Measurements from ENCODE around the gene EVC.

The EVC gene

DNA sequence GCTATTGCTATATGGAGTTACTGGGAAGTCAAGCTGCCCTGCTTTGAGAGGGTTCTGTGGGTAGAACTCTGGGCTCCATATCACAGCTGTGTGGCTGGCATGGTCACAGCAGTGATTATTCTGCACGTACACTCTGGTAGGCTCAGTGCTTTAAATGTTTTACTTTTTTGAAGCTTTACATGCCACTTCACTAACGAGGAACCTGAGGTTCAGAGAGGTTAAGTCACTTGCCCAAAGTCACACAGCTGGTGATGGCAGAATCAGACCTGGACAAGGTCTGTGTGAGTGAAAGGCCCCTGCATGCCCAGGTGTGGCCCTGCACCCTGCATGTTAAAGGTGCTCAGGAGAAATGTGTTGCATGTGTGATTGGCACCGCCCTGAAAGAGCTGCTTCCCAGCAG lies 24.5 kb downstream of the EVC start:
- FAIRE-seq: no peak

GRCh38 chr4:5738061-5738460 lies 27.1 kb downstream of the EVC start:
- FAIRE-seq: no peak

- FAIRE-seq: no peak
These were observed 31.4 kb downstream of the EVC start for GRCh38 chr4:5742388-5742787.

GRCh38 chr4:5742968-5743367 lies 32.0 kb downstream of the EVC start:
- no peak for FAIRE-seq

DNA sequence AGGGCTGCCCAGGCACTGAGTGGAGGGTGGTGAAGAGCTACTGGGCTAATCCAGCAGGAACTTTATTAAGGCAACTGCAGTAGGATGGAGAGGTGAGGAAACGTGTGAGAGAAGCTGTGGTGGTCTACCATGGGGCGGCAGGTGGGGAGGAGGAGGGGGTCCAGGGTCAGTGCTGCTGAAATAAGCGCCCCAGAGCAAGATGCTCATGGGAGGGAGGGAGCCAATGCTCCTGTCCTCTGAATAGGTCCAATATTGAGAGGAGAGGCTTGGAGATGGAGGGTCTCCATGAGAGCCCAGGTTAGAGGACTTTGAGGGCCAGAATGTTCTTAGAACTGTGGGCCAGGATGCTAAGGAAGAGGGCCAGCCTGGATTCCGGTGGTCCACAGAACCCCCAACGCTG lies 35.2 kb downstream of the EVC start:
- FAIRE-seq: no peak

- no peak for FAIRE-seq
These were observed 36.1 kb downstream of the EVC start for GRCh38 chr4:5746829-5747737.

GRCh38 chr4:5747738-5748375 lies 36.9 kb downstream of the EVC start:
- no peak for FAIRE-seq

DNA sequence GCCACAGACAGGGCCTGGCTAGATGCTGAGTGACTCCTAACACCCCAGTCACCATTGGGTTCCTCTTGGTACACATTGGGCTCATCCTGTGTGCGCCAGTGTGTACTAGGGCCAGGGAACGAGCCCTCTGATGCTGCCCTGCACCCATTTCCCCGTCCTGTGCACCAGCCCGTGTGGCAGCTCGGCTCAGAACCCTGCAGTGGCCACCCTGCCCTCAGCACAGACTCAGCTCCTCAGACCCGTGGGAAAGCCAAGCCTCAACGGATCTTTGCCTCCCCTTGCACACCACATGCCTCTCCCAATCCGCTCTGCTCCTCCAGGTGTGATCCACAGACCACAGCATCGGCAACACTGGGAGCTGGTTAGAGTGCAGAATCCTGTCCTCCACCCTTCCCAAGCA lies 38.6 kb downstream of the EVC start:
- FAIRE-seq: no peak

- no peak for FAIRE-seq
These were observed 39.3 kb downstream of the EVC start for GRCh38 chr4:5750052-5750945.

- no peak for FAIRE-seq
These were observed 40.1 kb downstream of the EVC start for GRCh38 chr4:5750946-5751665.

DNA sequence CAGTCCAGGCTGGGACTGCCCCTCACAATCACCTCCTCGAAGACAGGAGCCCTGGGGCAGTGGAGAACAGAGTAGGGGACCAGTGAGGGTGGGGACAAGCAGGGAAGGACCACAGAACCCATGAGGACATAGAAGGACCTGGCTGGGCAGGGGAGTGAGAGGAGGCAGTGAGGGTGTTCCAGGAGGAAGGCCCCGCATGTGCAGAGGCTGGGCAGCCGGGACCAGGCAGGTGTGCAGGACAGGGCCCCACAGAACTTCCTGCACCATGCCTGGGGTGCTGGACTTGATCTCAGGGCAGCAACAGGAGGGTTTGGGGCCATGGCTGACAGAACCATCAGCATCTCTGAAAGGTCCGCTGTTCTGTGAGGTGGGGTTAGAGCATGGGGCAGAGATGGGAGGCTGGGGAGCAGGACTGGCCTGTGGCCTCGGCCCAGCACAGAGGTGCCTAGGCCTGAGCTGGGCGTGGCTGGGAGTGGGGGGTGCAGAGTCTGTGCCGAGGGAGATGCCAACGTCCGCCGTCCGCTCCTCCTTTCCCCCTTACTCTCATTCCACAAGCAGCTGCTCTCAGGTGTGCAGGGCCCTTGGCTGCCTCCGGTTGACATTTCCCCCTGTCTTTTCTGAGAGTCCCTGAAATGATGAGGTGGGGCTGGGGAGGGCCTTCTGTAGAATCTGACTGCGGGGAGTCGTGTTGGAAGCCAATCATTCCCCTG lies 40.8 kb downstream of the EVC start:
- no peak for FAIRE-seq

DNA sequence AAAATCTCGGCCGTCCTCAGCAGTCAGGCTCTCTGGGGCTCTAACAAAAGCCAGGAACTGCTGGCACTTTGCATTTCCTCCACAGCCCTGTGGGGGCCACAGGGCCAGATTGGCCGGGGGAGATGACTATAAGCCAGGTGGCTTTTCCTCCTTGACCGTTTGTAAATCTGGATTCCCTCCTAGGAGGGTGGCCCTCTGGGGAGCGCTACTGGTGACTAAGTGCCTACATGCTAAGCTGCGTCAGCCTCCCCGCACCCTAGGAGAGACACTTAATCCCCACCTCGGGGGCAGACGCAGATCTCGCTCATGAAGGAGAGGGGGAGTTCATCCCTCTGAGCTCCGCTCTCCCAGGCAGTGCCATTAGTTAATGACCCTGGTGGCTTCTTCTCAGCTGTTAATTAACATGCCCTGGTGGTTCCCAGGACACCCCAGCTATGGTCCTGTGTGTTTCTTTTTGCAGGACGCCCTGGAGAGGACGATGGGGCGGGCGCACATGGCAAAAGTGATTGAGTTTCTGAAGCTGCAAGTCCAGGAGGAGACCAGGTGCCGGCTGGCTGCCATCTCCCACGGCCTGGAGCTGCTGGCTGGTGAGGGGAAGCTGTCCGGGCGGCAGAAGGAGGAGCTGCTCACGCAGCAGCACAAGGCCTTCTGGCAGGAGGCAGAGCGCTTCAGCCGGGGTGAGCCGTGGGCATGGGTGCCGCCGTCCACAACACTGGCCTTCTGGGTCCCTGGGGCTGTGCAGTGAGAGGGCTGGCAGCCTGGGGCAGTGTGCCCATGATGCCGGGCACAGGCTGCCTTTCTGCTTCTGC lies 41.6 kb downstream of the EVC start:
- FAIRE-seq: no peak

- FAIRE-seq: no peak
These were observed 42.4 kb downstream of the EVC start for GRCh38 chr4:5753366-5753765.

- no peak for FAIRE-seq
These were observed 42.9 kb downstream of the EVC start for GRCh38 chr4:5753766-5754528.

GRCh38 chr4:5754529-5754881 lies 43.5 kb downstream of the EVC start:
- FAIRE-seq: no peak

- FAIRE-seq: no peak
These were observed 44.2 kb downstream of the EVC start for GRCh38 chr4:5755161-5755560.

DNA sequence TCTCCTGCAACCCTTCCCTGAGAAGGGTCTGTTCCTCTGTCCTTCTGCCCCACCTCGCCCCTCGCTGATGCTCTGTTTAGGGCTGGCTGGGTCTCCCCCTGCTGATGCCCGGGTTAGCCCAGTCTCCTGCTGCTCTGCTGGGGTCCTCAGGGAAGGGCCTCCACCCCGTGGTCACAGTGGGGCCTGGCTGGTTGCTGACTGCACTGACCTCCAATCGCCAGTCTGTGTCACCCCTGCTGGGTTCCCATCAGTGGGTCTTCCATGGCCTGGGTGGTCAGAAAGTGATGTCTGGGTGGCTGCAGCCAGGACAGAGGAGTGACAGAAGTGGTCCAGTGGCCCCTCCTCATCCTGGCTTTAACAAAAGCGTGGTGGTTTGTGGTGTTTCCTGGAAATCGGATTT lies 44.7 kb downstream of the EVC start:
- FAIRE-seq: no peak

DNA sequence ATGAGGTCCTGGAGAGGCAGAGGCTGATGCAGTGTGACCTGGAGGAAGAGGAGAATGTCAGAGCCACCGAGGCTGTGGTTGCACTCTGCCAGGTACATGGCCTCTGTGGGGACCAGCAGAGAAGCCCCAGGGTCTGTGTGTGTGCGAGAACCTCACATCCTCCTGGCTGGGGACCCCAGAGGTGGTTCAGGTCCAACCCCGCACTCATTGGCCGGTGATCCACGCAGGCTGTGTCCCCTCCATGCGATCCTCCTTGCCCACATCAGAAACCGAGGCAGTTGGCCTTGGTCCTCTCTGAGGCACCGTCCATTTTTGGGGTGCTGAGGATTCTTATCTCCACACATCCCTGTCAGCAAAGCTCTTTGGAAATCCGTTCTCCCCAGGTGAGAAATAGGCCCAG lies 45.3 kb downstream of the EVC start:
- FAIRE-seq: no peak

DNA sequence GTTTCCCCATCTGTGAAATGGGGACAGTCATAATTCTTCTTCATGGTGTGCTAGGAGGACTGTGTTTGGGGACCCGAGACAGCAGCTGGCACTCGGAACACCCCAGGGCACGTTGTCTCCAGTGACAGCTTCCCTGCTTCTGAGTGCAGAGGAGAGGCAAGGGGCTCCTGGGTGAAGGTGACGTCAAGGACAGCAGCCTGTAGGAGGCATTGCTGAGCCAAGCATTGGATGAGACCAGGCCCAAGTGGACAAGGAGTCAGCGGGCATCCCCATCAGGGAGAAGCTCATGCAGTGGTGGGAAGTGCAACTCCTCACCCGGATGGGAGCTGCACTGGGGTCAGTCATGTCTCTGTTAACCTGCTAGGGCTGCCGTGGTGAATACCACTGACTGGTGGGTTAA lies 46.1 kb downstream of the EVC start:
- FAIRE-seq: no peak

DNA sequence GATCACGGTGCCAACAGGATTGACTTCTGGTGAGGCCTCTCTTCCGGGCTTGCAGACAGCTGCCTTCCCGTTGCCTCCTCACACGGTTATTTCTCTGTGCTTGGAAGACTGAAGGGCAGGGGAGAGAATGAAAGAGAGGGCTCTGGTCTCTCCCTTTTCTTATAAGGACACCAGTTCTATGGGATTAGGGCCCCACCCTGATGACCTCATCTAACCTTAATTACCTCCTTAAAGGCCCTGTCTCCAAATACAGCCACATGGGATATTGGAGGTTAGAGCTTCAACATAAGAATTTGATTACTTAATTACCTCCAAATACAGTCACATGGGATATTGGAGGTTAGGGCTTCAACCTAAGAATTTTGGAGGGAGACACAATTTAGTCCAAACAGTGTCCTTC lies 46.5 kb downstream of the EVC start:
- FAIRE-seq: no peak

GRCh38 chr4:5757954-5758353 lies 47.0 kb downstream of the EVC start:
- FAIRE-seq: no peak
